ENCODE results near the gene SMS. TPM values are rescaled to one million over a fixed set of nuclear protein-coding genes. Genes with fewer than 3 reads are reported as not detected.
A peak's percentile ranks its signal among the peaks of the same experiment; 100 is the strongest.

The SMS gene
- total RNA-seq, 2 experiments from 2014 or later, result 175 to 184 TPM

- ATAC-seq (no peak), DNase-seq (no peak)
- H3K4me3 Mint-ChIP-seq, result no peak overlapping the region
- POLR2A ChIA-PET, result no interaction called here
- H3K9me3 Mint-ChIP-seq, result peaks cover 3% of the 10 kb centered on the region
- TF ChIP-seq CTCF (IDR thresholded peaks at IDR 0.05), result no peak
- intact Hi-C loops (cut with micrococcal nuclease), result no loop called here
- H3K36me3 Mint-ChIP-seq (ENCODE audit: low read depth), result peaks cover 3% of the 10 kb centered on the region
- H3K27ac Mint-ChIP-seq, result peak overlapping the region; percentile 46
- H3K4me1 Mint-ChIP-seq (ENCODE audit: low read depth), result peaks cover 23% of the 10 kb centered on the region
- no peaks in the 10 kb centered on the region for H3K27me3 Mint-ChIP-seq
- CTCF ChIA-PET, result no interaction called here
These were observed 86.2 kb downstream of the SMS start for GRCh38 chrX:22026731-22027130.

DNA sequence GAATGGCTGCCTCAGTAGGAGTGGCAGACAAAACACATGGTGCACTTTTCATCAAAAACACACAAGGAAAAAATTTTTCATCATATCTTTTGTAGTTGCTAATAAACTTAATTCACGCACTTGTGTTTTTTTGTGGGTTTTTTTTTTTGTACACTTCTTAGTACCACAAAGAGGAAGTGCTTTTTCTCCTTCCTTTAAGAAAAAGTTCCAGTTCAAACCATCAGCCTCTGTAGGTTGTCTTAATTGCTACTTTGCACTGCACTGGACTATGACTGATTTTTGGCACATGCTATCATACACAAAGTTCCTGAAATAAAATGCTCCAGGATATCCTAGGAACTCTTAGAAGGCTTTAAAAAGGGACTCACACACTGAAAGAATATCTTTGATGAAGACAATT is 91.6 kb downstream of the SMS start, which contains the start of gene PHEX:
TSS of gene PHEX (plus strand) at position 242 of the 400 bp plus-strand sequence. CDS start 681 bp downstream, outside the sequence.
- Mint-ChIP-seq H3K9me3 (peaks cover 3% of the 10 kb centered on the region), H3K36me3 (ENCODE audit: low read depth) (peaks cover 3% of the 10 kb centered on the region), H3K4me1 (ENCODE audit: low read depth) (peaks cover 37% of the 10 kb centered on the region), H3K27me3 (no peaks in the 10 kb centered on the region), H3K4me3 (peak within 1 kb of the TSS; percentile 38), H3K27ac (peak within 1 kb of the TSS; percentile 5)
- ATAC-seq, result no peak
- ChIA-PET CTCF (no interaction called here), POLR2A (no interaction called here)
- intact Hi-C loops (cut with micrococcal nuclease), result no loop called here
- no peak for TF ChIP-seq CTCF (IDR thresholded peaks at IDR 0.05)
- no peak for DNase-seq

- ChIA-PET POLR2A (no interaction called here), CTCF (no interaction called here)
- Mint-ChIP-seq H3K4me3 (peak overlapping the region; percentile 38), H3K36me3 (ENCODE audit: low read depth) (peaks cover 1% of the 10 kb centered on the region), H3K27ac (peak overlapping the region; percentile 5), H3K4me1 (ENCODE audit: low read depth) (peaks cover 37% of the 10 kb centered on the region), H3K27me3 (no peaks in the 10 kb centered on the region), H3K9me3 (peaks cover 2% of the 10 kb centered on the region)
- TF ChIP-seq CTCF (IDR thresholded peaks at IDR 0.05), result no peak
- DNase-seq (no peak), ATAC-seq (no peak)
- intact Hi-C loops (cut with micrococcal nuclease), result no loop called here
These were observed 92.0 kb downstream of the SMS start for GRCh38 chrX:22032506-22032905.

DNA sequence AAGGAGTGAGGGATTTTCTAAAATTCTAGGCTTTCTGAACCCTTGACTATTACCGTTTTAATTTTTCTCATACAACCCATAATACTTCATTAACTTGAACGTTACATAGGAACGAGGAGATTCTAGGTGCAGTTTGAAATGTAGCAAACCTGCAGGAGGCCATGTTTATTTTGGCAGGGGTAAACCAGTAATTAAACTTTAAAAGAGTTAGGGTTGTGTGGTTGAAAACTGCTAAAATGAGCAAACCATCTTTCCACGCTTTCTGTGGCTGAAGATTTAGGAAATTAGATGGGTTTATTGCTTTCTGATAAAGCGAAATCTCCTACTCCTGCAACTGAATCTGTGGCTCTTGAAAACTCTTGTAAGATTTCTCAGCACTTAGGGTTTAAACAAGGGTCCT is 93.3 kb downstream of the SMS start:
- no peak for DNase-seq
- TF ChIP-seq CTCF (IDR thresholded peaks at IDR 0.05), result no peak
- POLR2A ChIA-PET, result no interaction called here
- CTCF ChIA-PET, result no interaction called here
- peaks cover 2% of the 10 kb centered on the region for H3K36me3 Mint-ChIP-seq (ENCODE audit: low read depth)
- H3K4me3 Mint-ChIP-seq, result peak overlapping the region; percentile 38
- H3K27me3 Mint-ChIP-seq, result no peaks in the 10 kb centered on the region
- intact Hi-C loops (cut with micrococcal nuclease), result no loop called here
- H3K4me1 Mint-ChIP-seq (ENCODE audit: low read depth), result peaks cover 37% of the 10 kb centered on the region
- H3K27ac Mint-ChIP-seq, result peak overlapping the region; percentile 38
- no peaks in the 10 kb centered on the region for H3K9me3 Mint-ChIP-seq
- no peak for ATAC-seq

GRCh38 chrX:22035236-22035635 is 94.7 kb downstream of the SMS start:
- intact Hi-C loops (cut with micrococcal nuclease), result loop anchor here (5.0 kb wide), 1 partner anchor 48 kb away; no protein-coding TSS in a partner anchor
- POLR2A ChIA-PET, result no interaction called here
- no peak overlapping the region for H3K27ac Mint-ChIP-seq

More at GRCh38 chrX:22035236-22035635, 94.7 kb downstream of the SMS start:
- Mint-ChIP-seq H3K4me3 (peak overlapping the region; percentile 18), H3K4me1 (ENCODE audit: low read depth) (peaks cover 31% of the 10 kb centered on the region), H3K9me3 (no peaks in the 10 kb centered on the region), H3K27me3 (no peaks in the 10 kb centered on the region), H3K36me3 (ENCODE audit: low read depth) (peaks cover 13% of the 10 kb centered on the region)
- DNase-seq, result no peak
- no peak for ATAC-seq
- CTCF ChIA-PET, result no interaction called here
- no peak for TF ChIP-seq CTCF (IDR thresholded peaks at IDR 0.05)

Measured in activated CD8-positive, alpha-beta T cell treated with anti-CD3 and anti-CD28 coated beads for 36 hours (primary cell).